ENCODE measurements around the gene SLC22A4.

SLC22A4 gene

GRCh38 chr5:132344775-132345514 is 50.8 kb downstream of the SLC22A4 start:
- Histone ChIP-seq H3K27me3 (ENCODE audit: control insufficient read depth in 1 of 2, insufficient read depth in 2 of 2, low read length in 2 of 2) (no peaks in the 10 kb centered on the region), H3K9me3 (ENCODE audit: control insufficient read depth in 1 of 2, low read length in 2 of 2) (no peaks in the 10 kb centered on the region), H3K9ac (ENCODE audit: low read depth in 1 of 2, low read length in 2 of 2) (no peak overlapping the region), H3K4me3 (ENCODE audit: low read depth in 1 of 2, low read length in 2 of 2) (no peak overlapping the region), H3K36me3 (ENCODE audit: control insufficient read depth in 1 of 2, insufficient read depth in 2 of 2, low read length in 2 of 2) (peaks cover 4 to 9% of the 10 kb centered on the region in 2 donors), H3K27ac (ENCODE audit: low read depth, low read length) (no peak overlapping the region), H3K4me1 (ENCODE audit: control insufficient read depth in 1 of 2, insufficient read depth in 2 of 2, low read length in 2 of 2) (no peaks in the 10 kb centered on the region)

- Histone ChIP-seq H3K9ac (ENCODE audit: low read depth in 1 of 2, low read length in 2 of 2) (no peak overlapping the region), H3K9me3 (ENCODE audit: control insufficient read depth in 1 of 2, low read length in 2 of 2) (no peaks in the 10 kb centered on the region), H3K36me3 (ENCODE audit: control insufficient read depth in 1 of 2, insufficient read depth in 2 of 2, low read length in 2 of 2) (peaks cover 4 to 13% of the 10 kb centered on the region in 2 donors), H3K4me3 (ENCODE audit: low read depth in 1 of 2, low read length in 2 of 2) (no peak overlapping the region), H3K4me1 (ENCODE audit: control insufficient read depth in 1 of 2, insufficient read depth in 2 of 2, low read length in 2 of 2) (peaks cover 27 to 30% of the 10 kb centered on the region in 2 donors), H3K27ac (ENCODE audit: low read depth, low read length) (no peak overlapping the region), H3K27me3 (ENCODE audit: control insufficient read depth in 1 of 2, insufficient read depth in 2 of 2, low read length in 2 of 2) (no peaks in the 10 kb centered on the region)
Measured at GRCh38 chr5:132353486-132353995, 59.3 kb downstream of the SLC22A4 start.

GRCh38 chr5:132354381-132355139 is 60.4 kb downstream of the SLC22A4 start:
- Histone ChIP-seq H3K4me3 (ENCODE audit: low read depth in 1 of 2, low read length in 2 of 2) (no peak overlapping the region), H3K9me3 (ENCODE audit: control insufficient read depth in 1 of 2, low read length in 2 of 2) (no peaks in the 10 kb centered on the region), H3K4me1 (ENCODE audit: control insufficient read depth in 1 of 2, insufficient read depth in 2 of 2, low read length in 2 of 2) (peaks cover 36 to 37% of the 10 kb centered on the region in 2 donors), H3K27ac (ENCODE audit: low read depth, low read length) (peak overlapping the region; percentile 65), H3K36me3 (ENCODE audit: control insufficient read depth in 1 of 2, insufficient read depth in 2 of 2, low read length in 2 of 2) (peaks cover 0 to 5% of the 10 kb centered on the region in 2 donors), H3K9ac (ENCODE audit: low read depth in 1 of 2, low read length in 2 of 2) (peak overlapping the region in 1 of 2 donors; percentile 10), H3K27me3 (ENCODE audit: control insufficient read depth in 1 of 2, insufficient read depth in 2 of 2, low read length in 2 of 2) (no peaks in the 10 kb centered on the region)

GRCh38 chr5:132355140-132355765 is 61.1 kb downstream of the SLC22A4 start:
- peak overlapping the region in 1 of 2 donors; percentile 10 for H3K9ac ChIP-seq (ENCODE audit: low read depth in 1 of 2, low read length in 2 of 2)
- H3K9me3 ChIP-seq (ENCODE audit: control insufficient read depth in 1 of 2, low read length in 2 of 2) = no peaks in the 10 kb centered on the region
- no peaks in the 10 kb centered on the region for H3K27me3 ChIP-seq (ENCODE audit: control insufficient read depth in 1 of 2, insufficient read depth in 2 of 2, low read length in 2 of 2)
- H3K4me3 ChIP-seq (ENCODE audit: low read depth in 1 of 2, low read length in 2 of 2) = no peak overlapping the region
- peaks cover 36 to 37% of the 10 kb centered on the region in 2 donors for H3K4me1 ChIP-seq (ENCODE audit: control insufficient read depth in 1 of 2, insufficient read depth in 2 of 2, low read length in 2 of 2)
- peaks cover 0 to 3% of the 10 kb centered on the region in 2 donors for H3K36me3 ChIP-seq (ENCODE audit: control insufficient read depth in 1 of 2, insufficient read depth in 2 of 2, low read length in 2 of 2)
- H3K27ac ChIP-seq (ENCODE audit: low read depth, low read length) = peak overlapping the region; percentile 65

GRCh38 chr5:132358775-132359174 is 64.6 kb downstream of the SLC22A4 start:
- H3K9ac ChIP-seq (ENCODE audit: low read depth in 1 of 2, low read length in 2 of 2) = no peak overlapping the region
- peaks cover 0 to 4% of the 10 kb centered on the region in 2 donors for H3K36me3 ChIP-seq (ENCODE audit: control insufficient read depth in 1 of 2, insufficient read depth in 2 of 2, low read length in 2 of 2)
- H3K4me3 ChIP-seq (ENCODE audit: low read depth in 1 of 2, low read length in 2 of 2) = no peak overlapping the region
- H3K27me3 ChIP-seq (ENCODE audit: control insufficient read depth in 1 of 2, insufficient read depth in 2 of 2, low read length in 2 of 2) = no peaks in the 10 kb centered on the region
- H3K9me3 ChIP-seq (ENCODE audit: control insufficient read depth in 1 of 2, low read length in 2 of 2) = no peaks in the 10 kb centered on the region
- H3K27ac ChIP-seq (ENCODE audit: low read depth, low read length) = no peak overlapping the region
- H3K4me1 ChIP-seq (ENCODE audit: control insufficient read depth in 1 of 2, insufficient read depth in 2 of 2, low read length in 2 of 2) = peaks cover 38 to 41% of the 10 kb centered on the region in 2 donors

GRCh38 chr5:132362086-132362485 is 67.9 kb downstream of the SLC22A4 start:
- Histone ChIP-seq H3K36me3 (ENCODE audit: control insufficient read depth in 1 of 2, insufficient read depth in 2 of 2, low read length in 2 of 2) (peaks cover 4 to 10% of the 10 kb centered on the region in 2 donors), H3K9ac (ENCODE audit: low read depth in 1 of 2, low read length in 2 of 2) (no peak overlapping the region), H3K27me3 (ENCODE audit: control insufficient read depth in 1 of 2, insufficient read depth in 2 of 2, low read length in 2 of 2) (no peaks in the 10 kb centered on the region), H3K9me3 (ENCODE audit: control insufficient read depth in 1 of 2, low read length in 2 of 2) (no peaks in the 10 kb centered on the region), H3K4me3 (ENCODE audit: low read depth in 1 of 2, low read length in 2 of 2) (no peak overlapping the region), H3K4me1 (ENCODE audit: control insufficient read depth in 1 of 2, insufficient read depth in 2 of 2, low read length in 2 of 2) (peaks cover 20 to 24% of the 10 kb centered on the region in 2 donors), H3K27ac (ENCODE audit: low read depth, low read length) (no peak overlapping the region)

GRCh38 chr5:132363431-132364112 is 69.4 kb downstream of the SLC22A4 start:
- Histone ChIP-seq H3K27me3 (ENCODE audit: control insufficient read depth in 1 of 2, insufficient read depth in 2 of 2, low read length in 2 of 2) (no peaks in the 10 kb centered on the region), H3K9me3 (ENCODE audit: control insufficient read depth in 1 of 2, low read length in 2 of 2) (no peaks in the 10 kb centered on the region), H3K4me3 (ENCODE audit: low read depth in 1 of 2, low read length in 2 of 2) (no peak overlapping the region), H3K9ac (ENCODE audit: low read depth in 1 of 2, low read length in 2 of 2) (no peak overlapping the region), H3K36me3 (ENCODE audit: control insufficient read depth in 1 of 2, insufficient read depth in 2 of 2, low read length in 2 of 2) (peaks cover 4 to 10% of the 10 kb centered on the region in 2 donors), H3K27ac (ENCODE audit: low read depth, low read length) (no peak overlapping the region), H3K4me1 (ENCODE audit: control insufficient read depth in 1 of 2, insufficient read depth in 2 of 2, low read length in 2 of 2) (peaks cover 12 to 18% of the 10 kb centered on the region in 2 donors)

GRCh38 chr5:132364319-132364718 is 70.1 kb downstream of the SLC22A4 start:
- Histone ChIP-seq H3K27ac (ENCODE audit: low read depth, low read length) (no peak overlapping the region), H3K9me3 (ENCODE audit: control insufficient read depth in 1 of 2, low read length in 2 of 2) (no peaks in the 10 kb centered on the region), H3K4me1 (ENCODE audit: control insufficient read depth in 1 of 2, insufficient read depth in 2 of 2, low read length in 2 of 2) (peaks cover 6 to 11% of the 10 kb centered on the region in 2 donors), H3K9ac (ENCODE audit: low read depth in 1 of 2, low read length in 2 of 2) (no peak overlapping the region), H3K27me3 (ENCODE audit: control insufficient read depth in 1 of 2, insufficient read depth in 2 of 2, low read length in 2 of 2) (no peaks in the 10 kb centered on the region), H3K4me3 (ENCODE audit: low read depth in 1 of 2, low read length in 2 of 2) (no peak overlapping the region), H3K36me3 (ENCODE audit: control insufficient read depth in 1 of 2, insufficient read depth in 2 of 2, low read length in 2 of 2) (peaks cover 4 to 10% of the 10 kb centered on the region in 2 donors)

GRCh38 chr5:132365213-132365612 is 71.0 kb downstream of the SLC22A4 start:
- Histone ChIP-seq H3K9me3 (ENCODE audit: control insufficient read depth in 1 of 2, low read length in 2 of 2) (no peaks in the 10 kb centered on the region), H3K4me1 (ENCODE audit: control insufficient read depth in 1 of 2, insufficient read depth in 2 of 2, low read length in 2 of 2) (peaks cover 8 to 9% of the 10 kb centered on the region in 2 donors), H3K4me3 (ENCODE audit: low read depth in 1 of 2, low read length in 2 of 2) (no peak overlapping the region), H3K9ac (ENCODE audit: low read depth in 1 of 2, low read length in 2 of 2) (no peak overlapping the region), H3K36me3 (ENCODE audit: control insufficient read depth in 1 of 2, insufficient read depth in 2 of 2, low read length in 2 of 2) (peaks cover 4 to 10% of the 10 kb centered on the region in 2 donors), H3K27ac (ENCODE audit: low read depth, low read length) (no peak overlapping the region), H3K27me3 (ENCODE audit: control insufficient read depth in 1 of 2, insufficient read depth in 2 of 2, low read length in 2 of 2) (no peaks in the 10 kb centered on the region)
